GM21390 (cell line): ENCODE data around the gene MYH9.

Experiments used
- ATAC-seq: cut with Tn5 transposase; IDR thresholded peaks from one replicate; pipeline ENCODE4 v1.9.1; 2021; ENCODE audit not compliant: unreplicated experiment

Gene MYH9

GRCh38 chr22:36369004-36369921 lies 18.5 kb downstream of the MYH9 start:
- ATAC-seq = no peak

GRCh38 chr22:36368359-36368983 lies 19.3 kb downstream of the MYH9 start:
- ATAC-seq = no peak

- ATAC-seq = no peak
These were observed 20.3 kb downstream of the MYH9 start for GRCh38 chr22:36367479-36367878.

GRCh38 chr22:36367066-36367465 lies 20.7 kb downstream of the MYH9 start:
- no peak for ATAC-seq

GRCh38 chr22:36366291-36366708 lies 21.5 kb downstream of the MYH9 start:
- no peak for ATAC-seq

GRCh38 chr22:36365020-36365411 lies 22.8 kb downstream of the MYH9 start:
- ATAC-seq = peak; percentile 68

GRCh38 chr22:36364255-36365019 lies 23.3 kb downstream of the MYH9 start:
- ATAC-seq = no peak

- ATAC-seq = no peak
These were observed 24.3 kb downstream of the MYH9 start for GRCh38 chr22:36363349-36363981.

- no peak for ATAC-seq
These were observed 24.8 kb downstream of the MYH9 start for GRCh38 chr22:36362932-36363331.

GRCh38 chr22:36362075-36362474 lies 25.7 kb downstream of the MYH9 start:
- ATAC-seq = no peak

- ATAC-seq = no peak
These were observed 26.8 kb downstream of the MYH9 start for GRCh38 chr22:36360871-36361383.

GRCh38 chr22:36360011-36360410 lies 27.8 kb downstream of the MYH9 start:
- no peak for ATAC-seq

- ATAC-seq = no peak
These were observed 28.2 kb downstream of the MYH9 start for GRCh38 chr22:36359470-36359996.

- peak; percentile 49 for ATAC-seq
These were observed 29.0 kb downstream of the MYH9 start for GRCh38 chr22:36358533-36359469.

- no peak for ATAC-seq
These were observed 30.8 kb downstream of the MYH9 start for GRCh38 chr22:36356708-36357624.

GRCh38 chr22:36355894-36356293 lies 31.9 kb downstream of the MYH9 start:
- ATAC-seq = no peak

- ATAC-seq = no peak
These were observed 32.4 kb downstream of the MYH9 start for GRCh38 chr22:36355362-36355761.

GRCh38 chr22:36352803-36353507 lies 34.8 kb downstream of the MYH9 start:
- no peak for ATAC-seq
